ENCODE measurements around the gene RRP1B. TPM values are rescaled to one million over a fixed set of nuclear protein-coding genes. Genes with fewer than 3 reads are reported as not detected.
A peak's percentile ranks its signal among the peaks of the same experiment; 100 is the strongest.

The RRP1B gene
- total and polyA plus RNA-seq, 2 of the 13 experiments (the other 11 are each of a cell fraction or from before 2014, with no cell fraction given) = 16.3 to 46.2 TPM

GRCh38 chr21:43736224-43736883, 77.0 kb downstream of the RRP1B start (continued):
- TF ChIP-seq ZMYM3 (CRISPR knock-in tag; IDR thresholded peaks at IDR 0.05) (0 out of 2 replicates have a peak, but pooled peaks have one; percentile 16), TCF12 (IDR thresholded peaks at IDR 0.05) (no peak), TCF12 (CRISPR knock-in tag; IDR thresholded peaks at IDR 0.05) (no peak), DZIP1 (CRISPR knock-in tag; IDR thresholded peaks at IDR 0.05) (no peak), ZNF12 (CRISPR knock-in tag; IDR thresholded peaks at IDR 0.05) (no peak), SPEN (CRISPR knock-in tag; IDR thresholded peaks at IDR 0.05; ENCODE audit: low read depth) (no peak), POGK (CRISPR knock-in tag; conservative IDR thresholded peaks at IDR 0.05) (no peak), PBX2 (CRISPR knock-in tag; IDR thresholded peaks at IDR 0.05) (no peak), BRF2 (CRISPR knock-in tag; IDR thresholded peaks at IDR 0.05) (no peak), ZNF230 (CRISPR knock-in tag; IDR thresholded peaks at IDR 0.05) (no peak), ZNF460 (CRISPR knock-in tag; IDR thresholded peaks at IDR 0.05; ENCODE audit: borderline replicate concordance) (peak; percentile 93), RFX1 (IDR thresholded peaks at IDR 0.05) (no peak), TGIF2 (CRISPR knock-in tag; IDR thresholded peaks at IDR 0.05) (no peak), ESRRA (CRISPR knock-in tag; IDR thresholded peaks at IDR 0.05; ENCODE audit: low read depth) (no peak), ZNF225 (CRISPR knock-in tag; IDR thresholded peaks at IDR 0.05) (no peak), AGO2 (optimal IDR thresholded peaks at IDR 0.05; ENCODE audit: low read depth, low read length) (no peak), CHD4 (IDR thresholded peaks at IDR 0.05; ENCODE audit: borderline replicate concordance, low read length) (no peak), FOSL2 (CRISPR knock-in tag; IDR thresholded peaks at IDR 0.05) (peak; percentile 35; the same call in 1 of the 2 replicates), BRCA1 (CRISPR knock-in tag; IDR thresholded peaks at IDR 0.05) (no peak), ZNF766 (CRISPR knock-in tag; IDR thresholded peaks at IDR 0.05; ENCODE audit: borderline replicate concordance) (no peak), MYNN (CRISPR knock-in tag; IDR thresholded peaks at IDR 0.05; ENCODE audit: low read depth) (no peak), ZNF274 (CRISPR knock-in tag; IDR thresholded peaks at IDR 0.05) (no peak), MAX (IDR thresholded peaks at IDR 0.05) (no peak), ZNF501 (CRISPR knock-in tag; IDR thresholded peaks at IDR 0.05) (0 out of 2 replicates have a peak, but pooled peaks have one; percentile 20), ZNF781 (CRISPR knock-in tag; IDR thresholded peaks at IDR 0.05; ENCODE audit: borderline replicate concordance, not compliant biosample characterization) (no peak)
